Glomerular visceral epithelial cell (primary cell): ENCODE results near the gene ISG15.
"Not testable (repeated sequence)": the region's sequence is repeated elsewhere in the genome, so short reads cannot be mapped to it uniquely, and the experiment has no call there.

ENCODE experiments used
- DNase-seq: peaks from one replicate; pipeline ENCODE4 v3.0.0-alpha.2; 2016; ENCODE audit errors: extremely low spot score

ISG15 gene

DNA sequence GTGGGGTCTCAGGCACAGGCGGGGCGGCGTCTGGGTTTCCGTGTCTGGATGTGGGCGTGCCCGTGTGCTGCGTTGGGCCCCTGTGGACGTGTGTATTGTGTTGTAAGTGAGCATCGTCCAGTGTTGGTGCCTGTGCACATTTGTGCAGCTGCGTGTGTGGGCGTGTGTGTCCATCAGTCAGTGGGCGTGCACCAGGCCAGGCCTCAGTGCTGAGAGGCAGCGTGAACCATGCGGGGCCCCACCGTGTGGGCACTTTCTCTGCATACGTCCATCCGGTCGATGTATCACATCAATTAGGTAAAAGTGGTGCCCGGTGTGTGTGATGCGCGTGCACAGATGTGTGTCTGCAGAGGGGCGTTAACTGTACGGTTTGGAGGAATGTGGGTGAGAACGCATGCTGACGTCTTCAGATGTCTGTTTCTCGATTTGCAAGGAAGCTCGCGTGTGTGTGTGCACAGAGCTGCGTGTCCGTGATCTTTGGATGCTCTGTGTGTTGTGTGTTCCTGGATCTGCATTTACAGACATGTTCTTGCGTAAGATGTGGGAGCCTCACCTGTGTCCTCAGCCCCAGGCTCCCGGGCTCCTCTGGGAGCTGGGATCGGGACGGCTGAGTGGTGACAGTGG, 31.3 kb downstream of the ISG15 start:
- DNase-seq, result no peak

DNA sequence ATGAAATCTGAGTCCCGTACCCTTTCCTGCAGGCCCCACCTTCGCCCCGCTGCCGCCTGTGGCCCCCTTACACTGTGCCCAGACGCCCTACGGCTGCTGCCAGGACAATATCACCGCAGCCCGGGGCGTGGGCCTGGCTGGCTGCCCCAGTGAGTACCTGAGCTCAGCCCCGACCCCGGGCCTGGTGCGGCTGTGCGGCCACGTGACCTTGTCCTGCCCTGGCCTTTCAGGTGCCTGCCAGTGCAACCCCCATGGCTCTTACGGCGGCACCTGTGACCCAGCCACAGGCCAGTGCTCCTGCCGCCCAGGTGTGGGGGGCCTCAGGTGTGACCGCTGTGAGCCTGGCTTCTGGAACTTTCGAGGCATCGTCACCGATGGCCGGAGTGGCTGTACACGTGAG, 31.8 kb downstream of the ISG15 start:
- DNase-seq, result no peak

DNA sequence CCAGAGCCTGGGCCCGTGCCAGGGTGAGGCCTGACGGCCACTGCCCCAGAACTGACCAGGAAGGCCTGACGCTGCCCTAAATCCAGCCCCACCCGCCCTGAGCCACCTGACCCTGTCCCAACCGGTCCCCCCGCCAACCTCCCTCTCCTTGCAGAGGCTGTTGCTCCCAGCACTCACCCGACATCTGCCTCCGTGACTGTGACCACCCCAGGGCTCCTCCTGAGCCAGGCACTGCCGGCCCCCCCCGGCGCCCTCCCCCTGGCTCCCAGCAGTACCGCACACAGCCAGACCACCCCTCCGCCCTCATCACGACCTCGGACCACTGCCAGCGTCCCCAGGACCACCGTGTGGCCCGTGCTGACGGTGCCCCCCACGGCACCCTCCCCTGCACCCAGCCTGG, 32.9 kb downstream of the ISG15 start:
- DNase-seq, result no peak

DNA sequence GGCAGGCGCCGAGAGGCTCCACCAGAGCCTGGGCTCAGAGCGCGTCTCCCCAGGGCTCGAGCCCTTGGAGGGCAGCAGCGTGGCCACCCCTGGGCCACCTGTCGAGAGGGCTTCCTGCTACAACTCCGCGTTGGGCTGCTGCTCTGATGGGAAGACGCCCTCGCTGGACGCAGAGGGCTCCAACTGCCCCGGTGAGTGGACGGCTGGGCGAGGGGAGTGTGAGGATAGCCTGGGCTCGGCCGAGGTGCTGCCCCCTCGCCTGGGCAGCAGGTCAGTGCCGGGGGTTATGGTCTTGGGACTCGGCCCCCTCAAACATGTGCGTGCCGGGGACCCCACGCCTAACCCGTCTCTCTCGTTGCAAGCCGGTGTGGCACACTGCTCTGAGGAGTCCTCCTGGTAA, 33.5 kb downstream of the ISG15 start:
- DNase-seq, result no peak

DNA sequence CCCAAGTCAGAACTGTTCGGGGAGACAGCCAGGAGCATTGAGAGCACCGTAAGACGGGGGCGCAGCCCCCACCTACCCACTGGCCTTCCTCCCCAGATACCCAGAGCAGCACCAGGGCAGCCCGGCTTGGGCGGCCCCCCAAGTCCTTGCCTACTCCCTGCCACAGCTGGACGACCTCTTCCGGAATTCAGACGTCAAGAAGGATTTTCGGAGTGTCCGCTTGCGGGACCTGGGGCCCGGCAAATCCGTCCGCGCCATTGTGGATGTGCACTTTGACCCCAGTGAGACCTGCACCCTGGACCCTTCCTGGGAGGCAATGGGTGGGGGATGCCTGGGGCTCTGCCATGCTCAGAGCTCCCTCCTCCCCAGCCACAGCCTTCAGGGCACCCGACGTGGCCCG, 34.1 kb downstream of the ISG15 start:
- no peak for DNase-seq

DNA sequence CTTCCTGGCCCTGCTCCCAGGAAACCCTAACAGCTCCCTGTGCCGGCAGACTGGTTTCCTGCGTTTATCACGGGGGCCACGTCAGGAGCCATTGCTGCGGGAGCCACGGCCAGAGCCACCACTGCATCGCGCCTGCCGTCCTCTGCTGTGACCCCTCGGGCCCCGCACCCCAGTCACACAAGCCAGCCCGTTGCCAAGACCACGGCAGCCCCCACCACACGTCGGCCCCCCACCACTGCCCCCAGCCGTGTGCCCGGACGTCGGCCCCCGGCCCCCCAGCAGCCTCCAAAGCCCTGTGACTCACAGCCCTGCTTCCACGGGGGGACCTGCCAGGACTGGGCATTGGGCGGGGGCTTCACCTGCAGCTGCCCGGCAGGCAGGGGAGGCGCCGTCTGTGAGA, 34.7 kb downstream of the ISG15 start:
- no peak for DNase-seq

DNA sequence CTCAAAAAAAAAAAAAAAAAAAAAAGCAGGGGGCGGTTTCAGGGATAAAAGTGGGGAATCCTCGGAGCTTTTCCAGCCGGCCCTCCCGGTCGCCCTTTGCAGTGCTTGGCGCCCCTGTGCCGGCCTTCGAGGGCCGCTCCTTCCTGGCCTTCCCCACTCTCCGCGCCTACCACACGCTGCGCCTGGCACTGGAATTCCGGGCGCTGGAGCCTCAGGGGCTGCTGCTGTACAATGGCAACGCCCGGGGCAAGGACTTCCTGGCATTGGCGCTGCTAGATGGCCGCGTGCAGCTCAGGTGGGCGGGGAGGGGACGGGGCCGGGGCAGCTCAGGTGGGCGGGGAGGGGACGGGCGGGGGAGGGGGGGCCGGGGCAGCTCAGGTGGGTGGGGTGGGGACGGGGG, 35.5 kb downstream of the ISG15 start:
- DNase-seq, result no peak

DNA sequence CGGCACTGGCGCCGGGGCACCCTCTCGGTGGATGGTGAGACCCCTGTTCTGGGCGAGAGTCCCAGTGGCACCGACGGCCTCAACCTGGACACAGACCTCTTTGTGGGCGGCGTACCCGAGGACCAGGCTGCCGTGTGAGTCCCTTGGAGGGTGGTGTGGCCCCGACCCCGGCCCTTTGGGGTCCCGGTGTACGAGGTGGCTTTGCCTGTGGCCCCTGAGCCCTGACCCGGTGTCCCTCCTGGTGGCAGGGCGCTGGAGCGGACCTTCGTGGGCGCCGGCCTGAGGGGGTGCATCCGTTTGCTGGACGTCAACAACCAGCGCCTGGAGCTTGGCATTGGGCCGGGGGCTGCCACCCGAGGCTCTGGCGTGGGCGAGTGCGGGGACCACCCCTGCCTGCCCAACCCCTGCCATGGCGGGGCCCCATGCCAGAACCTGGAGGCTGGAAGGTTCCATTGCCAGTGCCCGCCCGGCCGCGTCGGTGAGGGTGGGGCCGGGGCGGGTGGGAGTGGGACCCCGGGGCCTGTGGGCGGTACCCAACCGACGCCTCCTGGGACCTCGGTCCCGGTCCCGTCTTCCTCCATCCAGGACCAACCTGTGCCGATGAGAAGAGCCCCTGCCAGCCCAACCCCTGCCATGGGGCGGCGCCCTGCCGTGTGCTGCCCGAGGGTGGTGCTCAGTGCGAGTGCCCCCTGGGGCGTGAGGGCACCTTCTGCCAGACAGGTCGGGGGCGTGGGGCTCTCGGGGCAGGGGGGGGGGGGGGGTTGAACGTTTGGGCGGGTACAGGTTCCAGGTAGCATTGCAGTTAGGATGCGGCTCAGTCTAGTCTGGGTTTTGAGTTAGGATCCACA, 36.2 kb downstream of the ISG15 start:
- no peak for DNase-seq

DNA sequence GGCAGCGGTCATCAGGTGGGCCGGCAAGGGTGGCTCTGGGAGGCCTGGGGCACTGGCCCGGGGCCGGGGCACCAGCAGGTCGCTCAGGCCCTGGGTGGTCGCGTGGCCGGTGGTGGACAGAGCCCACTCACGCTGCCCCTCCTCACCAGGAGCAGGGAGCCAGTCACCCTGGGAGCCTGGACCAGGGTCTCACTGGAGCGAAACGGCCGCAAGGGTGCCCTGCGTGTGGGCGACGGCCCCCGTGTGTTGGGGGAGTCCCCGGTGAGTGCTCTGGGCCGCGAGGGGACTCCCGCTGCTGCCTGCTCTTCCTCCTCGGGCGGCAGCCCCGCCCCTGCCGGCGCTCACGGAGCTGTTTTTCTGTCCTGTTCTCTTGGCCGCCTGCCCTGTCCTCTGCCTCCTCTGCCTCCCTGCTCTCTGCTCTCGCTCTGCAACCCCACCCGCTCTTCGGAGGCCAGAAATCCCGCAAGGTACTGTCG, 37.3 kb downstream of the ISG15 start:
- no peak for DNase-seq

DNA sequence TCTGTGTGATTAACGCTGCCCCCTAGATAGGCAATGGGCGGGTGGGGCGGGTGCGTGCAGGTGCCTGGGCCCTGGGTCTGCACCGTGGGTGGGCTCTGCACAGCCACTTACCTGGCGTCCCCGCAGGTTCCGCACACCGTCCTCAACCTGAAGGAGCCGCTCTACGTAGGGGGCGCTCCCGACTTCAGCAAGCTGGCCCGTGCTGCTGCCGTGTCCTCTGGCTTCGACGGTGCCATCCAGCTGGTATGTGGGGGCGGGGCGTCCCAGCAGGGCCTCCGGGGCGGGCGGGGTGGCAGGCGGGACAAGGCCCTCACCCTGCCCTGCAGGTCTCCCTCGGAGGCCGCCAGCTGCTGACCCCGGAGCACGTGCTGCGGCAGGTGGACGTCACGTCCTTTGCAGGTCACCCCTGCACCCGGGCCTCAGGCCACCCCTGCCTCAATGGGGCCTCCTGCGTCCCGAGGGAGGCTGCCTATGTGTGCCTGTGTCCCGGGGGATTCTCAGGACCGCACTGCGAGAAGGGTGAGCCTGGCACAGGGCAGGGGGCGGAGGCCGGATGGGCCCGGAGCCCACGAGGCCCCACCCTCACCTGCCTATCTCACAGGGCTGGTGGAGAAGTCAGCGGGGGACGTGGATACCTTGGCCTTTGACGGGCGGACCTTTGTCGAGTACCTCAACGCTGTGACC, 38.0 kb downstream of the ISG15 start:
- no peak for DNase-seq

DNA sequence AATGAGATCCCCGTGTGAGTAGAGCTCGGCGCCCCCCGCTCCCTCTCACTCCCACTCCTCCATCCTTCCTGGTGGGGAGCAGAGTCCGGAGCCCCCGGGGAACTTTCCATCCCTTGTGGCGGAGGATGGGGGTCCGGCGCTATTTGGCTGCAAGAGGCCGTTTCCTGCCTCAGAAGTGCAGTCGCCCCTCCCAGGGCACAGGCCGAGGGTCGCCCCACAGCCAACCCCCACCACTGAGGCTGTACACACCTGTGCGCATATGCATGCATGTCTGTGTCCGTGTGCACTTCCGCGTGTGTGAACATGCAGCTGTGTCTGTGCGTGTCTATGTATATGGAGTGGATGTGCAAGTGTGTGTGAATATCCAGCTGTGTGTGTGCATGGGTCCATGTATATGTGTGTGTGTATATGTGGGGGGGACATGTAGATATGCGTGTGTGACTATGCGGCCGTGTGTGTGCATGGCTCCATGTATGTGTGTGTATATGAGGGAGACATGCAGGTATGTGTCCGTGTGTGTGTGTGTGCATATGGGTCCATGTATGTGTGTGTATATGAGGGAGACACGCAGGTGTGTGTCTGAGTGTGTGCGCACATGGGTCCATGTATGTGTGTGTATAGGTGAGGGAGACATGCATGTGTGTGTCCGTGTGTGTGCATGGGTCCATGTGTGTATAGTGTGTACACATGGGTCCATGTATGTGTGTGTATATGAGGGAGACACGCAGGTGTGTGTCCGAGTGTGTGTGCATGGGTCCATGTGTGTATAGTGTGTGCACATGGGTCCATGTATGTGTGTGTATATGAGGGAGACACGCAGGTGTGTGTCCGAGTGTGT, 38.9 kb downstream of the ISG15 start:
- DNase-seq, result no peak

DNA sequence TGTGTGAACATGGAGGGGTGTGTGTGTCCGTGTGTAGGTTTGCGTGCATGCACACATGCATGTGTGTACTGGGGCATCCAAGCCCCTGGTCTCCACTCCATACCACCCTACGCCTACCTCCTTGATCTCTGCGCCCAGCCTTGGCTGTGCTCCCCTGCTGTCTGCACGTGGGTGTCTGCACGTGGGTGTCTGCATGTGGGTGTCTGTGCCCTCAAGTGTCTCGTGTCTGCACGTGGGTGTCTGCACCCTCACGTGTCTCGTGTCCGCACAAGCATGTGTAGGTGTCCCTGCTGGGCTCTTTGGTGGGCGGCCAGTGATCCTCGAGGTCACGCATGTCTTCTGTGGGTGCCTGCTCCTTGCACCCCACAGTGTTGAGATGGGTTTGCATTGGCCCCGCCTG, 39.7 kb downstream of the ISG15 start:
- no peak for DNase-seq

DNA sequence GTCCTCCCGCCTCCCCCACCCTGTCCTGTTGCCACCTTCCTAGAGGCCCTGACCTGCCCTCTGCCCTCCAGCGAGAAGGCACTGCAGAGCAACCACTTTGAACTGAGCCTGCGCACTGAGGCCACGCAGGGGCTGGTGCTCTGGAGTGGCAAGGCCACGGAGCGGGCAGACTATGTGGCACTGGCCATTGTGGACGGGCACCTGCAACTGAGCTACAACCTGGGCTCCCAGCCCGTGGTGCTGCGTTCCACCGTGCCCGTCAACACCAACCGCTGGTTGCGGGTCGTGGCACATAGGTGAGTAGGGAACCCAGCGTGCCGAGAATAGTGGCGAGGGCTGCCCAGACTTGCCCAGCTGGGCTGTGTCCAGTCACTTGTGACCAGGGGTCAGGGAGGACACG, 40.4 kb downstream of the ISG15 start:
- DNase-seq, result no peak

DNA sequence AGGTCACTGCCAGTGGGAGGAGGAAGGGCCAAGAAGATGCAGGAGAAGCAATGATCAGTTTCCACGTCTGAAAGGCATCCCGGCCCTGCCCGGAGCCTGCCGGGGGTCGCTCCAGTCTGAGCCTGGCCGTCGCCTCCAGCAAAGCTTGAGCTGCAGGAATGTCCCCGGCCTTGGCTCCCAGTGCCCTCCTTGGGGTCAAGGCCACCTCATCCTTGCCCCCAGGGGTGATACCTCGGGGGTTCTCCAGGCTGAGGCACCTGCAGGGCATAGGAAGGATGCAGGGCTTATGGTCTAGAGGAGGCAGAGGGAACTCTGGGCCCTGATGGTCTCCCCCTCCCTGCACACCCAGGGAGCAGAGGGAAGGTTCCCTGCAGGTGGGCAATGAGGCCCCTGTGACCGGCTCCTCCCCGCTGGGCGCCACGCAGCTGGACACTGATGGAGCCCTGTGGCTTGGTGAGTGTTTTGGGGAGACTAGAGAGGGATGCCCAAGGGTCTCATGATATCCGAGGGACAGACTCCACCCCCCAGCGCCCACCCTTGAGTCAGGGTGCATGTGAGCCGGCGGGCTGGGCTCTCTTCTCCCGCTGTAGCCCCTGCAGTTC, 40.9 kb downstream of the ISG15 start:
- DNase-seq, result no peak

DNA sequence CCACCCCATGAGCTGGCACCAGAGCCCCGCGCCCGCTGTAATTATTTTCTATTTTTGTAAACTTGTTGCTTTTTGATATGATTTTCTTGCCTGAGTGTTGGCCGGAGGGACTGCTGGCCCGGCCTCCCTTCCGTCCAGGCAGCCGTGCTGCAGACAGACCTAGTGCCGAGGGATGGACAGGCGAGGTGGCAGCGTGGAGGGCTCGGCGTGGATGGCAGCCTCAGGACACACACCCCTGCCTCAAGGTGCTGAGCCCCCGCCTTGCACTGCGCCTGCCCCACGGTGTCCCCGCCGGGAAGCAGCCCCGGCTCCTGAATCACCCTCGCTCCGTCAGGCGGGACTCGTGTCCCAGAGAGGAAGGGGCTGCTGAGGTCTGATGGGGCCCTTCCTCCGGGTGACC, 41.7 kb downstream of the ISG15 start:
- DNase-seq, result no peak

DNA sequence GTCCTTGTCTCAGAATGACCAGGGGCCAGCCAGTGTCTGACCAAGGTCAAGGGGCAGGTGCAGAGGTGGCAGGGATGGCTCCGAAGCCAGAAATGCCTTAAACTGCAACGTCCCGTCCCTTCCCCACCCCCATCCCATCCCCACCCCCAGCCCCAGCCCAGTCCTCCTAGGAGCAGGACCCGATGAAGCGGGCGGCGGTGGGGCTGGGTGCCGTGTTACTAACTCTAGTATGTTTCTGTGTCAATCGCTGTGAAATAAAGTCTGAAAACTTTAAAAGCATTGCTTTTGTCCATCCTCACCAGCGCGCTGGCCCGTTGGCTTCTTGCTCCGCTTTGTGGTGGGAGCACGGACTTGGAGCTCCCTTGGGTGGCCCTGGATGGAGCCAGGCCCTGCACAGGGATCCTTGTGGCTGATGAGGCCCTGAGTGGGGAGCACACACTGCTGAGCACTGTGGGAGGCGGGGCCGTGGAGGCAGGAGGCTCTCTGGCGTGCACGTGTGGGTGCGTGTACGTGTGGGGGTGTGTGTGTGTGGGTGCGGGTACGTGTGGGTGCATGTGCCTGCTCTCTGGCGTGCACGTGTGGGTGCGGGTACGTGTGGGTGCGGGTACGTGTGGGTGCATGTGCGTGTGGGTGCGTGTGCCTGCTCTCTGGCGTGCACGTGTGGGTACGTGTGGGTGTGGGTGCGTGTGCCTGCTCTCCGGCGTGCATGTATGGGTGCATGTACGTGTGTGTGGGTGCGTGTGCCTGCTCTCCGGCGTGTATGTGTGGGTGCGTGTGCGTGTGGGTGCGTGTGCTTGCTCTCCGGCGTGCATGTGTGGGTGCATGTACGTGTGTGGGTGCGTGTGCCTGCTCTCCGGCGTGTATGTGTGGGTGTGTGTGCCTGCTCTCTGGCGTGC, 42.8 kb downstream of the ISG15 start:
- DNase-seq, result no peak

DNA sequence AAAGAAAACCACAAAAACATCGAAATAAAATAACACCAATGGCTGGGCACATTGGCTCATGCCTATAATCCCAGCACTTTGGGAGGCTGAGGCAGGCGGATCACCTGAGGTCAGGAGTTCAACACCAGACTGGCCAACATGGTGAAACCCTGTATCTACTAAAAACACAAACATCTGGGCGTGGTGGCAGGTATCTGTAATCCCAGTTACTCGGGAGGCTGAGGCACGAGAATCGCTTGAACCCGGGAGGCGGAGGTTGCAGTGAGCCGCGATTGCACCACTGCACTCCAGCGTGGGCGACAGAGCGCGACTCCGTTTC, 44.4 kb downstream of the ISG15 start:
- not testable (repeated sequence) for DNase-seq

DNA sequence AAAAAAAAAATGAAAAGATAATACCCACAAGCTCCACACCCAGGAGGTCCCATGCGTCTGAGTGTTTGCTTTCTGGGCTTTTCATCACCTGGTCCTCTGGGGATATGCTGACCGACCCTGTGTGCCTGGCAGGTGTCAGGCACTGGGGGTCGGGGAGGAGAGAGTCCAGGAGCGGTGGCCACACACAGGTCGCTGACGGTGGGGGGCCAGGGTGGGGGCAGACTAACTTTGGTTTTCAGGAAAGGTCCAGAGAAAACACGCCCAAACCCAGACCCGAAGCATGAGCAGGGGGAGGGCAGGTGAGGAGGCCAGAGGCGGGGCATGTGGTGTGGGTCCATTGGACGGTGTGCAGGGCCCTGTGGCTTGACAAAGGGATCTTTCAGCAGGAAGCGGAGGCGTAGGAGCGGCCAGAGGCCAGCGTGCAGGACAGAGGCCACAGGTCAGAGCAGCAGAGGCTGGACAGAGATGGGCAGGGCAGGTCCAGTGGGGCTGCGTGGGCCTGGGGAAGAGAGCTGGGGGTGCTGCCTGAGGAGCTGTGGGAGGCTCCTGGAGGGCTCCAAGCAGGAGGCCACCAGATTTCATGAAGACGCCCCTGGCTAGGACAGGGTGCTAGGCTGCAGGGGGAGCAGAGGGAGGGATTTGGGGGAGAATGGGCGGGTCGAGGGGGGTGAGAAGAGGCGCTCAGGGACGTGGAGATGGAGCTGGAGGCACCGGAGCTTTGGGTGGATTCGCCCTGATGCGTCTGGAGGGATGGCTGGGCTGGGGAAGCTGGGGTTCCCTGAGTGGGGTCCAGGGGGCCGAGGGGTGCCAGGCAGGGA, 45.0 kb downstream of the ISG15 start:
- peak; percentile 33 for DNase-seq

DNA sequence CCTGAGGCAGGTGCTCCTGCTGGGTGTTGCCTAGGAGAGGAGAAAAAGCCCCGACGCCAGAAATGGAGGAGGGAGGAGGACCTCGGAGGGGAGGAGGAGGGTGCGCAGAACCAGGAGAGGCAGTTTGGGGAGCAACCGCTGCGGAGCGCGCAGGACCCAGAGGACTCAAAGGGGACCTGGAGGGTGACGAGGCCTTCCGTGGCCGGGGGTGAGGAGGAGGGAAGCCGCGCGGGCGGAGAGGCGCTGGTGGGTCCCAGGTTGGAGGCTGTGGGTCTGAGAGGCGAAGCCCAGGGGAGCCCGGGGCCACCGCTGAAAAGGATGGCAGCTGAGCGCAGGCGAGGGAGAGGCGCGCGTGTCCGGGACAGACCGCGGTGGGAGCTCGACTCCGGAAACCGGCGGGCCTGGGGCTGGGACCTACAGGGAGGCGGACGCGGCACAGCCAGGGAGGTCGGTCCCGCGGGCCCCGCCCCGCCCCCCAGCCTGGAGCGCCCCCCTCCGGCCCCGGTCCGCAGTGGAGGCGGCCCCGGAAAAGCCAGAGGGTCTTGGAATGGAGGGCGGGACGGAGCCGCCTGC, 45.7 kb downstream of the ISG15 start:
- DNase-seq, result peak; percentile 60
